ENCODE results near the gene AKAP13.

DNA sequence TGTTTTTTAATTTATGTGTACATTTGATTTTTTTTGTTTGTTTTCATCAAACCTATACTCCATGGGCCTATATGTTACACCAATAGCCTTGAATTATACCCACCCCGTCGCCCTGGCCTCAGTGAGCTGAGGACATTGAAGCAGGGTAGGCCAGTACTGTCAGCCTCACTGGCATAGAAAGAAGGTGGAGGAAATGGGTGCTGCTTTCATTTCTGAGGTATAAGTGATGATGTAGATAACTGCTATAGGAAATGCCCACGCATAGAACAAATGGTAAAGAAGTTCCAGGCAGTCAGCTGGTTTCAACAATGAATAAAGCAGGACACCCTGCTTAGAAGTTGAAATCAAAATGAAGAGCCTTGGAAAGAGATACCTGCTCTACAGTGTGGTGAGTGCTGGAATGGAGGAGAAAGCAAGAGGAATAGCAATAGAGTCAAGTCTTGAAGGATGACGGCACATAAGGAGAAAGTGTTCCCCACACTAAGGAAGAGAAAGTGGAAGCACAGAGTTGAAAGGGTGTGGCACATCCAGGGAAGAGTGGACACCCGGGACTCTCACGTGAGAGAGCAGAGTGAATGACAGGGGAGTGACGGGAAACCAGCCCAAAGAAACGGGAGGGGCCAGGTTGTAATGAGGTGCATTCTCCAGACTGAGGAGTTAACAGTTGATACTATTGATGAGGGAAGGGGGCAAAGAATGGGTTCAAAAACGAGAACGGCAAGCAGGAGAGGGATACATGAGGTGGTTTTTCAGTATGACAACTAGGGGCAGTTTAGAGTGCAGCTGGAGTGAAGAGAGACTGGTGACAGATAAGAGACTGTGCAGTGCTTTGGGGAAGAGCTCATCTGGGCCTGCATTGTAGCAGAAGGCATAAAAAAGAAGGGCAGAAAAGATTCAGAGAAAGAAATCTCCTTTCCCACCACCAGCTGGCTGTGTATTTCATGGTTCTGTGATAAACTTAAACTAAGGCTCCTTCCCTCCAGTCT, 343.9 kb downstream of the AKAP13 start:
- TF ChIP-seq, protein P1, sequence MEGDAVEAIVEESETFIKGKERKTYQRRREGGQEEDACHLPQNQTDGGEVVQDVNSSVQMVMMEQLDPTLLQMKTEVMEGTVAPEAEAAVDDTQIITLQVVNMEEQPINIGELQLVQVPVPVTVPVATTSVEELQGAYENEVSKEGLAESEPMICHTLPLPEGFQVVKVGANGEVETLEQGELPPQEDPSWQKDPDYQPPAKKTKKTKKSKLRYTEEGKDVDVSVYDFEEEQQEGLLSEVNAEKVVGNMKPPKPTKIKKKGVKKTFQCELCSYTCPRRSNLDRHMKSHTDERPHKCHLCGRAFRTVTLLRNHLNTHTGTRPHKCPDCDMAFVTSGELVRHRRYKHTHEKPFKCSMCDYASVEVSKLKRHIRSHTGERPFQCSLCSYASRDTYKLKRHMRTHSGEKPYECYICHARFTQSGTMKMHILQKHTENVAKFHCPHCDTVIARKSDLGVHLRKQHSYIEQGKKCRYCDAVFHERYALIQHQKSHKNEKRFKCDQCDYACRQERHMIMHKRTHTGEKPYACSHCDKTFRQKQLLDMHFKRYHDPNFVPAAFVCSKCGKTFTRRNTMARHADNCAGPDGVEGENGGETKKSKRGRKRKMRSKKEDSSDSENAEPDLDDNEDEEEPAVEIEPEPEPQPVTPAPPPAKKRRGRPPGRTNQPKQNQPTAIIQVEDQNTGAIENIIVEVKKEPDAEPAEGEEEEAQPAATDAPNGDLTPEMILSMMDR (conservative IDR thresholded peaks at IDR 0.05) = no peak
- no peak for TF ChIP-seq ZFX (IDR thresholded peaks at IDR 0.05)

Measured in C4-2B (cell line).